OCI-LY1 (cell line): ENCODE results near the gene HLA-DOA.
A peak's percentile ranks its signal among the peaks of the same experiment; 100 is the strongest.

Experiments used
- H2AFZ ChIP-seq: fragments of 200-600 bp; sonication (generic), shearing (Covaris generic); 2 replicates; pipeline ENCODE4 v1.6.0; 2014; ENCODE audit warnings: antibody characterized with exemption, mild to moderate bottlenecking, low read length
- H3F3A ChIP-seq: fragments of 200-600 bp; sonication (generic), shearing (Covaris generic); 2 replicates; pipeline ENCODE4 v1.6.0; 2014; ENCODE audit warnings: mild to moderate bottlenecking, antibody characterized with exemption, low read length, moderate library complexity; ENCODE audit not compliant: insufficient read depth
- H3K27ac ChIP-seq: fragments of 200-600 bp; sonication (generic); 2 replicates; pipeline ENCODE4 v1.5.1; 2014; ENCODE audit warnings: low read length, mixed run types, mild to moderate bottlenecking, low read depth; ENCODE audit not compliant: poor library complexity, severe bottlenecking
- H3K27me3 ChIP-seq: fragments of 200-600 bp; sonication (generic); 2 replicates; pipeline ENCODE4 v1.6.0; 2014; ENCODE audit warnings: antibody characterized with exemption, mild to moderate bottlenecking, low read length, moderate library complexity; ENCODE audit not compliant: insufficient read depth
- H3K36me3 ChIP-seq: fragments of 200-600 bp; sonication (generic); 2 replicates; pipeline ENCODE4 v1.6.1; 2014; ENCODE audit warnings: mild to moderate bottlenecking, antibody characterized with exemption, low read length, moderate library complexity, mixed read lengths; ENCODE audit not compliant: insufficient read depth
- H3K4me1 ChIP-seq: fragments of 200-600 bp; sonication (generic); 2 replicates; pipeline ENCODE4 v1.5.1; 2014; ENCODE audit warnings: mild to moderate bottlenecking, low read length, moderate library complexity; ENCODE audit not compliant: insufficient read depth, severe bottlenecking
- H3K4me2 ChIP-seq: fragments of 200-600 bp; sonication (generic), shearing (Covaris generic); 2 replicates; pipeline ENCODE4 v1.6.1; 2014; ENCODE audit warnings: low read length
- H3K4me3 ChIP-seq: fragments of 200-600 bp; sonication (generic); 2 replicates; pipeline ENCODE4 v1.5.1; 2014; ENCODE audit warnings: low read length, low read depth, mild to moderate bottlenecking, mixed read lengths; ENCODE audit not compliant: poor library complexity, severe bottlenecking
- H3K79me2 ChIP-seq: fragments of 200-600 bp; shearing (Covaris generic); 2 replicates; pipeline ENCODE4 v1.6.1; 2016; ENCODE audit warnings: mixed run types, low read length, mixed read lengths; ENCODE audit not compliant: insufficient read depth
- H3K9ac ChIP-seq: fragments of 200-600 bp; sonication (generic), shearing (Covaris generic); 2 replicates; pipeline ENCODE4 v1.6.1; 2014; ENCODE audit warnings: mild to moderate bottlenecking, low read length, mixed read lengths
- H3K9me2 ChIP-seq: fragments of 200-600 bp; sonication (generic), shearing (Covaris generic); 2 replicates; pipeline ENCODE4 v1.6.1; 2014; ENCODE audit warnings: low read depth, mild to moderate bottlenecking, low read length, mixed read lengths
- H3K9me3 ChIP-seq: fragments of 200-600 bp; shearing (Covaris generic); 2 replicates; pipeline ENCODE4 v1.6.1; 2014; ENCODE audit warnings: low read length, mixed read lengths
- H4K20me1 ChIP-seq: fragments of 200-600 bp; sonication (generic), shearing (Covaris generic); 2 replicates; pipeline ENCODE4 v1.6.0; 2016; ENCODE audit warnings: mild to moderate bottlenecking, low read length; ENCODE audit not compliant: insufficient read depth
- EZH2 ChIP-seq: fragments of 200-600 bp; sonication (generic), shearing (Covaris generic); IDR thresholded peaks from 2 replicates; pipeline ENCODE4 v1.8.0; 2017; ENCODE audit warnings: borderline replicate concordance, mixed run types, mild to moderate bottlenecking, antibody characterized with exemption, low read length, moderate library complexity, mixed read lengths
- TF ChIP-seq, protein P1 (sequence below): fragments of 200-600 bp; sonication (generic), shearing (Covaris generic); IDR thresholded peaks from 2 replicates; pipeline ENCODE4 v1.5.1; 2017; ENCODE audit warnings: mild to moderate bottlenecking, antibody characterized with exemption, low read length, moderate library complexity, mixed read lengths

The HLA-DOA gene

DNA sequence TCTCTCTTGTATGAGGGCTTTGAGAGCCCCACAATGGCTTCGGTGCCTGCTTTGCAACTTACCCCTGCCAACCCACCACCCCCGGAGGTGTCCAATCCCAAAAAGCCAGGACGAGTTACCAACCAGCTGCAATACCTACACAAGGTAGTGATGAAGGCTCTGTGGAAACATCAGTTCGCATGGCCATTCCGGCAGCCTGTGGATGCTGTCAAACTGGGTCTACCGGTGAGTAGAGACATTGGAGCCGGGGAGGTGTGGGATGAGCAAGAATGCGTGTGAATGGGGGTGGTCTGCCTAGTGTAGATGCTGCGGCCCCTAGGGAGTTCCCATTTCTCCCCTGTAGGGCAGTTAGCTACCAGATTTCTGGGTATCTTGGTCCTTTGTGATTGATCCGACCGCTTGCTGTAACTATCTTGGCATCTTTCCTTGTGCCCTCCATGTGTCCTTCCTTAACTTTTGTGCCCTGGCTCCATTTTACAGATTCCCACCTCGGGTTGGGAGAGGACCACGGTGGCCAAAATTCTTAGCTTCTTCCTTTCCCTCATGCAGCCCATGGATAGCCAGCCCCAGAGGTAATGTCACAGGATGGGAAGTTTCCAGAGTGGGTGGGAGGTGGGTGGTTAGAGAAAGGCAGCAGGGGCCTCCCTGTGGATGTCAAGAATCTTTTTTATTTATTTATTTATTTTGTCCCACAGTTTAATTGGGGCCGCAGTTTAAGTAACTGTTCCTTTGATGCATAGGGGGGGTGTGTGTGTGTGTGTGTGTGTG lies 34.7 kb downstream of the HLA-DOA start:
- H3K9me2 ChIP-seq: no peaks in the 10 kb centered on the region
- TF ChIP-seq, protein P1, sequence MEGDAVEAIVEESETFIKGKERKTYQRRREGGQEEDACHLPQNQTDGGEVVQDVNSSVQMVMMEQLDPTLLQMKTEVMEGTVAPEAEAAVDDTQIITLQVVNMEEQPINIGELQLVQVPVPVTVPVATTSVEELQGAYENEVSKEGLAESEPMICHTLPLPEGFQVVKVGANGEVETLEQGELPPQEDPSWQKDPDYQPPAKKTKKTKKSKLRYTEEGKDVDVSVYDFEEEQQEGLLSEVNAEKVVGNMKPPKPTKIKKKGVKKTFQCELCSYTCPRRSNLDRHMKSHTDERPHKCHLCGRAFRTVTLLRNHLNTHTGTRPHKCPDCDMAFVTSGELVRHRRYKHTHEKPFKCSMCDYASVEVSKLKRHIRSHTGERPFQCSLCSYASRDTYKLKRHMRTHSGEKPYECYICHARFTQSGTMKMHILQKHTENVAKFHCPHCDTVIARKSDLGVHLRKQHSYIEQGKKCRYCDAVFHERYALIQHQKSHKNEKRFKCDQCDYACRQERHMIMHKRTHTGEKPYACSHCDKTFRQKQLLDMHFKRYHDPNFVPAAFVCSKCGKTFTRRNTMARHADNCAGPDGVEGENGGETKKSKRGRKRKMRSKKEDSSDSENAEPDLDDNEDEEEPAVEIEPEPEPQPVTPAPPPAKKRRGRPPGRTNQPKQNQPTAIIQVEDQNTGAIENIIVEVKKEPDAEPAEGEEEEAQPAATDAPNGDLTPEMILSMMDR: no peak
- TF ChIP-seq EZH2: no peak
- no peak overlapping the region for H3K27ac ChIP-seq
- H3K36me3 ChIP-seq: peaks cover 84% of the 10 kb centered on the region
- no peaks in the 10 kb centered on the region for H3K9me3 ChIP-seq
- no peaks in the 10 kb centered on the region for H3K27me3 ChIP-seq
- H2AFZ ChIP-seq: no peak overlapping the region
- peaks cover 11% of the 10 kb centered on the region; the same call in 1 of the 2 replicates for H3F3A ChIP-seq
- peaks cover 32% of the 10 kb centered on the region for H3K4me1 ChIP-seq
- peaks cover 43% of the 10 kb centered on the region for H3K79me2 ChIP-seq
- H3K4me2 ChIP-seq: peak overlapping the region; percentile 77
- no peaks in the 10 kb centered on the region; the same call in 1 of the 2 replicates for H4K20me1 ChIP-seq
- H3K9ac ChIP-seq: peak overlapping the region; percentile 95
- peak overlapping the region; percentile 97 for H3K4me3 ChIP-seq

DNA sequence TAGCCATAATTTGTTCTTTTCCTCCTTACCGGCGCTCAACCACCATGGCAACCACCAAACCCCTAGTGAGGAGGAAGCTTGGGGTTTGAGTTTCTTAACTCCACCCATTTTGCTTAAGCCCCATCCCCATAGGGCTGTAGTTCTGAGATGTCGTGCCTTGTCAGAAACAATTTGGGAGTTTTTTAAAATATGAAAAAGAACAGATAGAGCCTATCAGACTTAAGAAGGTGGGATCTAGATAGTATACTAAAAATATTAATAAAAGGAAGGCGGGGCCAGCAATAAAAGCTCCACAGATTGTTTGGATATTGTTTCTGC lies 35.4 kb downstream of the HLA-DOA start:
- H3K4me2 ChIP-seq: peak overlapping the region; percentile 77
- no peak overlapping the region for H2AFZ ChIP-seq
- H3K27ac ChIP-seq: no peak overlapping the region
- H3K27me3 ChIP-seq: no peaks in the 10 kb centered on the region
- peaks cover 40% of the 10 kb centered on the region for H3K4me1 ChIP-seq
- peaks cover 83% of the 10 kb centered on the region for H3K36me3 ChIP-seq
- H3K9me3 ChIP-seq: no peaks in the 10 kb centered on the region
- H3K4me3 ChIP-seq: peak overlapping the region; percentile 97
- TF ChIP-seq EZH2: no peak
- TF ChIP-seq, protein P1: no peak
- peak overlapping the region; percentile 95 for H3K9ac ChIP-seq
- H3K79me2 ChIP-seq: peaks cover 43% of the 10 kb centered on the region
- H3K9me2 ChIP-seq: no peaks in the 10 kb centered on the region
- no peaks in the 10 kb centered on the region; the same call in 1 of the 2 replicates for H4K20me1 ChIP-seq
- peaks cover 6% of the 10 kb centered on the region; the same call in 1 of the 2 replicates for H3F3A ChIP-seq

DNA sequence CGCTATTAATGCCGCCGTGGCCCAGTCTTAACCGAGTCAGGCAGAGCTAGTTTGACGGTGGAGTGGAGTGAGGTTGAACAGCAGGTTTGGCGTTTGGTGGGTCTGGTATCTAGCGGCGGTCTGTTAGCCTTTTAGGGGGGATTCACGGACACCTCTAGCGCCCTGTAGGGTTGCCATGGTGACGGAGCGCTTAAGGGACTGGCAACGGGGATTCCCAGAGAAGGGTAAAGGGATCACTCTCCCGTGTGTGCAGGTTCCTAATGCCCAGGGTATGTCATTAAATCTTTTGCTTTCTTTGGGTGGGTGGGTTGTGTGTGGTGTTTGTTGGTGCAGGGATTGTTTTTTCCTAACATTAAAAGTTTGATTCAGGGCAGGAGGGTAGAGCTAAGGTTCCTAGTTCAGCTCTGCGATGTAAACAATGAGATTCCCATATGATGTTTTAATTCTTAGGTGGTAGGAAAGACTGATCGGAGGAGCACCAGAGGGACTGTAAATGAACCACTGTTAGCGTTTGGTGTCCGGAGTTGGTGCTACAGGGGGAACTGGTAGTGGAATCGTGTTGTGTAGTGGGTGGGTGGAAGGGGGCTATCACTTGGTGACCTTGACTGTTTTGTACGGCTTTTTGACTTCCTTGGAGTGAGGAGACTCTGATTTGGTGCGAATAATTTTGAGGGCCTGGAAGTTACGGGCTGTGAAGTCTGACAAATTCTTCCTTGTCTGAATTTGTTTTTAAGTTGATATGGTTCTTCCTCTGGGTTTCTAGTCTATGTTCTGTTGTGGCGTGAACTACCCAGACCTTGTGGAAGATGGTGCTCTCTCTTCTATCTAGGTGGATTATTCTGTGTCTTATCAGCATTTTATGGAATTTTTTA lies 36.0 kb downstream of the HLA-DOA start:
- H3K4me3 ChIP-seq: peak overlapping the region; percentile 97
- peak overlapping the region; percentile 79 for H3K27ac ChIP-seq
- H3K4me1 ChIP-seq: peaks cover 41% of the 10 kb centered on the region
- peaks cover 6% of the 10 kb centered on the region; the same call in 1 of the 2 replicates for H3F3A ChIP-seq
- no peaks in the 10 kb centered on the region for H3K9me2 ChIP-seq
- H3K9ac ChIP-seq: peak overlapping the region; percentile 95
- no peak for TF ChIP-seq EZH2
- TF ChIP-seq, protein P1: no peak
- no peaks in the 10 kb centered on the region; the same call in 1 of the 2 replicates for H4K20me1 ChIP-seq
- H3K4me2 ChIP-seq: peak overlapping the region; percentile 77
- H3K27me3 ChIP-seq: no peaks in the 10 kb centered on the region
- H2AFZ ChIP-seq: no peak overlapping the region
- H3K9me3 ChIP-seq: no peaks in the 10 kb centered on the region
- H3K36me3 ChIP-seq: peaks cover 77% of the 10 kb centered on the region
- H3K79me2 ChIP-seq: peaks cover 43% of the 10 kb centered on the region
